ENCODE results near the gene ABLIM2. TPM values are rescaled to one million over a fixed set of nuclear protein-coding genes. Genes with fewer than 3 reads are reported as not detected.

Gene ABLIM2
- total and polyA plus RNA-seq, 10 of the 15 experiments (the other 5 are each of a cell fraction or from before 2014, with no cell fraction given): 0.03 to 0.15 (median 0.05) TPM; not detected in 7

GRCh38 chr4:8195431-8195830 is 36.8 kb upstream of the ABLIM2 start:
- FAIRE-seq: no peak
- DNase-seq (ENCODE audit: low read depth, low spot score): no peak
- no peaks in the 10 kb centered on the region for H3K36me3 ChIP-seq (ENCODE audit: control insufficient read depth in 2 of 2, insufficient read depth in 2 of 2, low read length in 1 of 2)
- no peak for ATAC-seq
- ChIA-PET POLR2A (no interaction called here), CTCF (interaction anchor here (6.3 kb wide), 1 partner anchor 19 kb away, joined by 96 read pairs; no protein-coding TSS in a partner anchor), SMC1A (ENCODE audit: uncharacterized antibody, unreplicated experiment) (no interaction called here), RAD21 (ENCODE audit: unreplicated experiment) (interaction anchor here (5.8 kb wide), 1 partner anchor 18 kb away, joined by 76 read pairs; no protein-coding TSS in a partner anchor)
- no peak overlapping the region for H3K4me2 ChIP-seq (ENCODE audit: control insufficient read depth, insufficient read depth)
- H3K27me3 ChIP-seq (replicated peaks in 1 of 2; ENCODE audit: control insufficient read depth in 2 of 2, insufficient read depth in 2 of 2, low read length in 1 of 2): no peaks in the 10 kb centered on the region
- in situ Hi-C loops (cut with MboI) (no loop called here), intact Hi-C loops (cut with micrococcal nuclease; ENCODE audit: unreplicated experiment) (no loop called here)
- 32% methylated on average over 7 of the region's 7 CpGs for WGBS (ENCODE audit: insufficient coverage, insufficient replicate concordance, low lambda C conversion rate, missing lambda C conversion rate)
- no peak overlapping the region for H3K4me3 ChIP-seq
- H4K20me1 ChIP-seq (ENCODE audit: control insufficient read depth, insufficient read depth): no peaks in the 10 kb centered on the region
- TF ChIP-seq GATAD2B (conservative IDR thresholded peaks at IDR 0.05; ENCODE audit: low read depth) (no peak), HCFC1 (IDR thresholded peaks at IDR 0.05; ENCODE audit: low read length) (no peak), ZNF207 (IDR thresholded peaks at IDR 0.05; ENCODE audit: borderline replicate concordance) (no peak), WRNIP1 (IDR thresholded peaks at IDR 0.05; ENCODE audit: borderline replicate concordance, low read depth, low read length) (no peak), MLLT1 (IDR thresholded peaks at IDR 0.05) (no peak), HSF1 (IDR thresholded peaks at IDR 0.05; ENCODE audit: low read depth, low read length) (no peak), MEF2A (IDR thresholded peaks at IDR 0.05; ENCODE audit: insufficient read depth, low read depth, low read length) (no peak)
- TF ChIP-seq, protein P1, sequence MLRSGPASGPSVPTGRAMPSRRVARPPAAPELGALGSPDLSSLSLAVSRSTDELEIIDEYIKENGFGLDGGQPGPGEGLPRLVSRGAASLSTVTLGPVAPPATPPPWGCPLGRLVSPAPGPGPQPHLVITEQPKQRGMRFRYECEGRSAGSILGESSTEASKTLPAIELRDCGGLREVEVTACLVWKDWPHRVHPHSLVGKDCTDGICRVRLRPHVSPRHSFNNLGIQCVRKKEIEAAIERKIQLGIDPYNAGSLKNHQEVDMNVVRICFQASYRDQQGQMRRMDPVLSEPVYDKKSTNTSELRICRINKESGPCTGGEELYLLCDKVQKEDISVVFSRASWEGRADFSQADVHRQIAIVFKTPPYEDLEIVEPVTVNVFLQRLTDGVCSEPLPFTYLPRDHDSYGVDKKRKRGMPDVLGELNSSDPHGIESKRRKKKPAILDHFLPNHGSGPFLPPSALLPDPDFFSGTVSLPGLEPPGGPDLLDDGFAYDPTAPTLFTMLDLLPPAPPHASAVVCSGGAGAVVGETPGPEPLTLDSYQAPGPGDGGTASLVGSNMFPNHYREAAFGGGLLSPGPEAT (IDR thresholded peaks at IDR 0.05; ENCODE audit: low read depth): no peak
- no peak overlapping the region for H3K27ac ChIP-seq (ENCODE audit: control insufficient read depth, insufficient read depth)
- no peaks in the 10 kb centered on the region for H3K9me3 ChIP-seq (replicated peaks; ENCODE audit: control insufficient read depth, insufficient read depth, low read length)
- peaks cover 13% of the 10 kb centered on the region for H3K79me2 ChIP-seq (ENCODE audit: control insufficient read depth, insufficient read depth, low read length)
- BruUV-seq (replicated peaks): no TSS peak
- peaks cover 31% of the 10 kb centered on the region for H3K4me1 ChIP-seq (ENCODE audit: control insufficient read depth, insufficient read depth, low read length)
- no peak overlapping the region for H3K9ac ChIP-seq (ENCODE audit: control insufficient read depth, insufficient read depth, low read length)
- H2AFZ ChIP-seq (ENCODE audit: control insufficient read depth, low read depth, low read length): no peak overlapping the region
